Measurements from ENCODE around the gene TMEM156.

Gene TMEM156

DNA sequence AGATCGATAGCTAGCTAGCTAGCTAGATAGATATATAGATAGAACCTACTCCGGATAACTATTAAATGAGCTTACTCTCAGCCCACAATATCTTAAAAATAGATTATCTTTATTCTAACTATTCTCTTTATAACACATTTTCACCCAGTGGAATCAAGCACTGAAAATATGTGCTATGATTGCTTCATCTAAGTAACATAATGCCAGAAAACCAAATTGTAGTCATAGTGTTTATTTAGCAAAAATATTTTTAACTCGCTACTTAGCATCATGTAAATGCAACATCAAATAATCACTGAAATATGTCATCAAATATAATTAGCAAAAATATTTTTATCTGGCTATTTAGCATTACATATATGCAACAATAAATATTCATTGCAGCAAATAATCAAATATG, 1.5 kb downstream of the TMEM156 start (continued):
- TF ChIP-seq SP3 (tag by site-specific recombination; IDR thresholded peaks at IDR 0.05) (no peak), ZNF521 (tag by site-specific recombination; IDR thresholded peaks at IDR 0.05) (no peak), PRDM1 (tag by site-specific recombination; IDR thresholded peaks at IDR 0.05) (no peak), GLI4 (tag by site-specific recombination; IDR thresholded peaks at IDR 0.05) (no peak), TSHZ1 (tag by site-specific recombination; IDR thresholded peaks at IDR 0.05; ENCODE audit: borderline replicate concordance) (no peak), CTCF (tag by site-specific recombination; IDR thresholded peaks at IDR 0.05) (no peak)

- ChIA-PET CTCF (interaction anchor here (0.7 kb wide), 1 partner anchor 126 kb away, joined by 5 read pairs; no protein-coding TSS in a partner anchor), POLR2A (interaction anchor here (0.5 kb wide), 1 partner anchor 668 kb away, joined by 3 read pairs; no protein-coding TSS in a partner anchor)
- no peaks in the 10 kb centered on the region for H3K9me3 ChIP-seq (ENCODE audit: control insufficient read depth, insufficient read depth, low read depth, low read length)
- no peaks in the 10 kb centered on the region for H3K36me3 ChIP-seq (ENCODE audit: control insufficient read depth in 2 of 2, insufficient read depth in 1 of 2, low read length in 2 of 2)
- H3K4me1 ChIP-seq (ENCODE audit: control insufficient read depth, insufficient read depth, low read length), result no peaks in the 10 kb centered on the region
- H3K27ac ChIP-seq (ENCODE audit: extremely low read depth, low read depth, low read length), result no peak overlapping the region
- H3K4me3 ChIP-seq (ENCODE audit: low read depth, low read length), result no peak overlapping the region
- TF ChIP-seq ZNF48 (tag by site-specific recombination; IDR thresholded peaks at IDR 0.05) (no peak), ZNF544 (tag by site-specific recombination; IDR thresholded peaks at IDR 0.05) (no peak), ZSCAN30 (tag by site-specific recombination; IDR thresholded peaks at IDR 0.05) (no peak), ZNF19 (tag by site-specific recombination; IDR thresholded peaks at IDR 0.05; ENCODE audit: low read depth) (no peak), ZNF280C (tag by site-specific recombination; IDR thresholded peaks at IDR 0.05) (no peak), ZNF114 (tag by site-specific recombination; IDR thresholded peaks at IDR 0.05) (no peak), ZNF792 (tag by site-specific recombination; IDR thresholded peaks at IDR 0.05) (no peak), ZFP69B (tag by site-specific recombination; IDR thresholded peaks at IDR 0.05) (no peak), ZNF37A (tag by site-specific recombination; IDR thresholded peaks at IDR 0.05) (no peak), ZBTB17 (tag by site-specific recombination; IDR thresholded peaks at IDR 0.05) (no peak), ZNF596 (tag by site-specific recombination; IDR thresholded peaks at IDR 0.05) (no peak)
- TF ChIP-seq, protein P1, sequence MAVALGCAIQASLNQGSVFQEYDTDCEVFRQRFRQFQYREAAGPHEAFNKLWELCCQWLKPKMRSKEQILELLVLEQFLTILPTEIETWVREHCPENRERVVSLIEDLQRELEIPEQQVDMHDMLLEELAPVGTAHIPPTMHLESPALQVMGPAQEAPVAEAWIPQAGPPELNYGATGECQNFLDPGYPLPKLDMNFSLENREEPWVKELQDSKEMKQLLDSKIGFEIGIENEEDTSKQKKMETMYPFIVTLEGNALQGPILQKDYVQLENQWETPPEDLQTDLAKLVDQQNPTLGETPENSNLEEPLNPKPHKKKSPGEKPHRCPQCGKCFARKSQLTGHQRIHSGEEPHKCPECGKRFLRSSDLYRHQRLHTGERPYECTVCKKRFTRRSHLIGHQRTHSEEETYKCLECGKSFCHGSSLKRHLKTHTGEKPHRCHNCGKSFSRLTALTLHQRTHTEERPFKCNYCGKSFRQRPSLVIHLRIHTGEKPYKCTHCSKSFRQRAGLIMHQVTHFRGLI (tag by site-specific recombination; IDR thresholded peaks at IDR 0.05), result no peak
- TF ChIP-seq, protein P2, sequence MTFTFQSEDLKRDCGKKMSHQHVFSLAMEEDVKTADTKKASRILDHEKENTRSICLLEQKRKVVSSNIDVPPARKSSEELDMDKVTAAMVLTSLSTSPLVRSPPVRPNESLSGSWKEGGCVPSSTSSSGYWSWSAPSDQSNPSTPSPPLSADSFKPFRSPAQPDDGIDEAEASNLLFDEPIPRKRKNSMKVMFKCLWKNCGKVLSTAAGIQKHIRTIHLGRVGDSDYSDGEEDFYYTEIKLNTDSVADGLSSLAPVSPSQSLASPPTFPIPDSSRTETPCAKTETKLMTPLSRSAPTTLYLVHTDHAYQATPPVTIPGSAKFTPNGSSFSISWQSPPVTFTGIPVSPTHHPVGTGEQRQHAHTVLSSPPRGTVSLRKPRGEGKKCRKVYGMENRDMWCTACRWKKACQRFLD (tag by site-specific recombination; IDR thresholded peaks at IDR 0.05), result no peak
- TF ChIP-seq, protein P3, sequence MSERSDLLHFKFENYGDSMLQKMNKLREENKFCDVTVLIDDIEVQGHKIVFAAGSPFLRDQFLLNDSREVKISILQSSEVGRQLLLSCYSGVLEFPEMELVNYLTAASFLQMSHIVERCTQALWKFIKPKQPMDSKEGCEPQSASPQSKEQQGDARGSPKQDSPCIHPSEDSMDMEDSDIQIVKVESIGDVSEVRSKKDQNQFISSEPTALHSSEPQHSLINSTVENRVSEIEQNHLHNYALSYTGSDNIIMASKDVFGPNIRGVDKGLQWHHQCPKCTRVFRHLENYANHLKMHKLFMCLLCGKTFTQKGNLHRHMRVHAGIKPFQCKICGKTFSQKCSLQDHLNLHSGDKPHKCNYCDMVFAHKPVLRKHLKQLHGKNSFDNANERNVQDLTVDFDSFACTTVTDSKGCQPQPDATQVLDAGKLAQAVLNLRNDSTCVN (tag by site-specific recombination; optimal IDR thresholded peaks at IDR 0.05), result no peak
- TF ChIP-seq, protein P4, sequence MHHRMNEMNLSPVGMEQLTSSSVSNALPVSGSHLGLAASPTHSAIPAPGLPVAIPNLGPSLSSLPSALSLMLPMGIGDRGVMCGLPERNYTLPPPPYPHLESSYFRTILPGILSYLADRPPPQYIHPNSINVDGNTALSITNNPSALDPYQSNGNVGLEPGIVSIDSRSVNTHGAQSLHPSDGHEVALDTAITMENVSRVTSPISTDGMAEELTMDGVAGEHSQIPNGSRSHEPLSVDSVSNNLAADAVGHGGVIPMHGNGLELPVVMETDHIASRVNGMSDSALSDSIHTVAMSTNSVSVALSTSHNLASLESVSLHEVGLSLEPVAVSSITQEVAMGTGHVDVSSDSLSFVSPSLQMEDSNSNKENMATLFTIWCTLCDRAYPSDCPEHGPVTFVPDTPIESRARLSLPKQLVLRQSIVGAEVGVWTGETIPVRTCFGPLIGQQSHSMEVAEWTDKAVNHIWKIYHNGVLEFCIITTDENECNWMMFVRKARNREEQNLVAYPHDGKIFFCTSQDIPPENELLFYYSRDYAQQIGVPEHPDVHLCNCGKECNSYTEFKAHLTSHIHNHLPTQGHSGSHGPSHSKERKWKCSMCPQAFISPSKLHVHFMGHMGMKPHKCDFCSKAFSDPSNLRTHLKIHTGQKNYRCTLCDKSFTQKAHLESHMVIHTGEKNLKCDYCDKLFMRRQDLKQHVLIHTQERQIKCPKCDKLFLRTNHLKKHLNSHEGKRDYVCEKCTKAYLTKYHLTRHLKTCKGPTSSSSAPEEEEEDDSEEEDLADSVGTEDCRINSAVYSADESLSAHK (tag by site-specific recombination; IDR thresholded peaks at IDR 0.05), result no peak
Observed at GRCh38 chr4:39029752-39030694, 2.2 kb downstream of the TMEM156 start.
